Parathyroid adenoma (tissue), 2 donors: ENCODE results near the gene CWF19L2.
"Not testable (repeated sequence)": the region's sequence is repeated elsewhere in the genome, so short reads cannot be mapped to it uniquely, and the experiment has no call there.

Experiments
- H2AFZ ChIP-seq: fragments of 300-600 bp; sonication (generic); one replicate; pipeline ENCODE4 v1.7.0; 2017; ENCODE audit warnings: antibody characterized with exemption, mild to moderate bottlenecking
- H3K27ac ChIP-seq: fragments of 300-600 bp; sonication (generic); one replicate; pipeline ENCODE4 v1.7.0; 2017
- H3K27me3 ChIP-seq: fragments of 300-600 bp; sonication (generic); one replicate; pipeline ENCODE4 v1.7.0; 2017; ENCODE audit warnings: low read length; ENCODE audit not compliant: control insufficient read depth, insufficient read depth
- H3K36me3 ChIP-seq: fragments of 300-600 bp; sonication (generic); one replicate; pipeline ENCODE4 v1.7.0; 2017; ENCODE audit warnings: low read length; ENCODE audit not compliant: control insufficient read depth, insufficient read depth
- H3K4me1 ChIP-seq: fragments of 300-600 bp; sonication (generic); one replicate; pipeline ENCODE4 v1.7.0; 2017; ENCODE audit warnings: control low read depth
- H3K4me2 ChIP-seq: fragments of 300-600 bp; sonication (generic); one replicate; pipeline ENCODE4 v1.7.0; 2017; ENCODE audit warnings: low read length
- H3K4me3 ChIP-seq: fragments of 300-600 bp; sonication (generic); one replicate; pipeline ENCODE4 v1.7.0; 2017; ENCODE audit warnings: low read depth, low read length
- H3K79me2 ChIP-seq: fragments of 300-600 bp; sonication (generic); one replicate; pipeline ENCODE4 v1.7.0; 2017; ENCODE audit warnings: control low read depth
- H3K9ac ChIP-seq: fragments of 300-600 bp; sonication (generic); one replicate; pipeline ENCODE4 v1.7.0; 2017; ENCODE audit warnings: mild to moderate bottlenecking
- H3K9me3 ChIP-seq: fragments of 300-600 bp; sonication (generic); one replicate; pipeline ENCODE4 v1.7.0; 2017; ENCODE audit warnings: low read length; ENCODE audit not compliant: control insufficient read depth
- CTCF ChIP-seq: fragments of 300-600 bp; sonication (generic); IDR thresholded peaks from one replicate; pipeline ENCODE4 v1.7.0; 2017; ENCODE audit warnings: antibody characterized with exemption, mild to moderate bottlenecking
- donor health status: primary hyperparathyroidism.

Gene CWF19L2

GRCh38 chr11:107392611-107393010 lies 65.0 kb downstream of the CWF19L2 start:
- no peak for TF ChIP-seq CTCF

GRCh38 chr11:107390701-107391100 lies 66.9 kb downstream of the CWF19L2 start:
- H3K4me3 ChIP-seq, H3K9ac ChIP-seq, H3K9me3 ChIP-seq, H3K27ac ChIP-seq, H3K4me2 ChIP-seq, H3K4me1 ChIP-seq, H3K36me3 ChIP-seq, H2AFZ ChIP-seq, H3K79me2 ChIP-seq, H3K27me3 ChIP-seq: not testable (repeated sequence)

More at GRCh38 chr11:107392611-107393010, 65.0 kb downstream of the CWF19L2 start:
- H3K27ac ChIP-seq = no peak overlapping the region
- H3K27me3 ChIP-seq = no peaks in the 10 kb centered on the region
- no peaks in the 10 kb centered on the region for H3K79me2 ChIP-seq
- H2AFZ ChIP-seq = no peak overlapping the region
- H3K4me3 ChIP-seq = no peak overlapping the region
- no peaks in the 10 kb centered on the region for H3K4me1 ChIP-seq
- H3K4me2 ChIP-seq = no peak overlapping the region
- no peaks in the 10 kb centered on the region for H3K36me3 ChIP-seq
- H3K9me3 ChIP-seq = no peaks in the 10 kb centered on the region
- no peak overlapping the region for H3K9ac ChIP-seq

GRCh38 chr11:107387666-107388065 lies 70.0 kb downstream of the CWF19L2 start:
- no peaks in the 10 kb centered on the region for H3K79me2 ChIP-seq
- no peaks in the 10 kb centered on the region for H3K36me3 ChIP-seq
- H3K27ac ChIP-seq = no peak overlapping the region
- no peak overlapping the region for H2AFZ ChIP-seq
- no peaks in the 10 kb centered on the region for H3K4me1 ChIP-seq
- H3K9ac ChIP-seq = no peak overlapping the region
- no peaks in the 10 kb centered on the region for H3K27me3 ChIP-seq
- no peak overlapping the region for H3K4me3 ChIP-seq
- no peaks in the 10 kb centered on the region for H3K9me3 ChIP-seq
- H3K4me2 ChIP-seq = no peak overlapping the region
- TF ChIP-seq CTCF = no peak

GRCh38 chr11:107385361-107385981 lies 72.2 kb downstream of the CWF19L2 start:
- Histone ChIP-seq H2AFZ (no peak overlapping the region), H3K4me1 (no peaks in the 10 kb centered on the region), H3K9ac (no peak overlapping the region), H3K27ac (no peak overlapping the region), H3K9me3 (no peaks in the 10 kb centered on the region), H3K27me3 (no peaks in the 10 kb centered on the region), H3K79me2 (no peaks in the 10 kb centered on the region), H3K4me3 (no peak overlapping the region), H3K36me3 (no peaks in the 10 kb centered on the region), H3K4me2 (no peak overlapping the region)
- TF ChIP-seq CTCF = no peak

- Histone ChIP-seq H3K27ac (no peak overlapping the region), H3K79me2 (no peaks in the 10 kb centered on the region), H3K9ac (no peak overlapping the region), H3K36me3 (no peaks in the 10 kb centered on the region), H3K9me3 (no peaks in the 10 kb centered on the region), H3K4me1 (no peaks in the 10 kb centered on the region), H3K4me2 (no peak overlapping the region), H3K4me3 (no peak overlapping the region), H3K27me3 (no peaks in the 10 kb centered on the region), H2AFZ (no peak overlapping the region)
- no peak for TF ChIP-seq CTCF
Measured at GRCh38 chr11:107384144-107384852, 73.3 kb downstream of the CWF19L2 start.
